ENCODE results near the gene UBALD2. TPM values are rescaled to one million over a fixed set of nuclear protein-coding genes. Genes with fewer than 3 reads are reported as not detected.

Gene UBALD2
- total and polyA plus RNA-seq, 2 donors (not counting 3 experiments of a cell fraction or from before 2014, with no cell fraction given), result 46.9 to 70.9 TPM

- no peaks in the 10 kb centered on the region for H3K9me3 ChIP-seq (replicated peaks; ENCODE audit: control insufficient read depth, insufficient read depth, low read length)
- no peaks in the 10 kb centered on the region for H4K20me1 ChIP-seq (replicated peaks; ENCODE audit: control insufficient read depth, extremely low read depth, insufficient read depth, low read length)
- no peaks in the 10 kb centered on the region for H3K36me3 ChIP-seq (ENCODE audit: control insufficient read depth in 2 of 2, extremely low read depth in 1 of 2, insufficient read depth in 2 of 2, low read length in 2 of 2)
- H3K9ac ChIP-seq (replicated peaks; ENCODE audit: extremely low read depth, insufficient read depth, low read length), result no peak overlapping the region
- H3K27ac ChIP-seq (ENCODE audit: insufficient read depth, low read depth, low read length), result no peak overlapping the region
- H3K4me2 ChIP-seq (ENCODE audit: insufficient read depth, low read length), result no peak overlapping the region
- FAIRE-seq, result no peak
- ChIA-PET CTCF (interaction anchor here (0.9 to 2.0 kb wide), 5 partner anchors 10 to 62 kb away, joined by 3 to 9 read pairs (median 3); no protein-coding TSS in a partner anchor), POLR2A (interaction anchor here (1.1 kb wide), 1 partner anchor 14 kb away, joined by 5 read pairs; no protein-coding TSS in a partner anchor)
- H3K4me3 ChIP-seq (replicated peaks in 1 of 3; ENCODE audit: insufficient read depth in 1 of 3, low read depth in 1 of 3, low read length in 3 of 3), result no peak overlapping the region
- no peaks in the 10 kb centered on the region for H3K9me1 ChIP-seq (replicated peaks; ENCODE audit: control insufficient read depth, extremely low read depth, insufficient read depth, low read length)
- H3K4me1 ChIP-seq (ENCODE audit: control insufficient read depth, extremely low read depth, insufficient read depth, low read length), result no peaks in the 10 kb centered on the region
- H3K27me3 ChIP-seq (ENCODE audit: control insufficient read depth in 2 of 2, insufficient read depth in 2 of 2, low read length in 2 of 2), result peaks cover 13 to 23% of the 10 kb centered on the region in 2 experiments
- H2AFZ ChIP-seq (ENCODE audit: low read depth, low read length), result no peak overlapping the region
- no TSS peak for BruUV-seq (replicated peaks)
- dilution Hi-C loops (cut with MboI; ENCODE audit: extremely low pct_ligation_motif_present, low sequenced_read_pairs), result loop anchor here (25.0 kb wide), 1 partner anchor 220 kb away; no protein-coding TSS in a partner anchor
- no peaks in the 10 kb centered on the region for H3K79me2 ChIP-seq (ENCODE audit: control insufficient read depth, insufficient read depth, low read length)
- DNase-seq (ENCODE audit: low read depth, low spot score), result no peak
- intact Hi-C loops (cut with micrococcal nuclease), result no loop called here
- TF ChIP-seq POLR2A (IDR thresholded peaks at IDR 0.05; ENCODE audit: low read depth, low read length) (no peak), EZH2 (IDR thresholded peaks at IDR 0.05; ENCODE audit: borderline replicate concordance, low read depth, low read length, severe bottlenecking) (no peak)
Observed at GRCh38 chr17:76217081-76217480, 48.1 kb upstream of the UBALD2 start.

GRCh38 chr17:76219670-76220383, 45.3 kb upstream of the UBALD2 start:
- Histone ChIP-seq H4K20me1 (replicated peaks; ENCODE audit: control insufficient read depth, extremely low read depth, insufficient read depth, low read length) (no peaks in the 10 kb centered on the region), H3K9ac (replicated peaks; ENCODE audit: extremely low read depth, insufficient read depth, low read length) (no peak overlapping the region), H3K4me2 (ENCODE audit: insufficient read depth, low read length) (no peak overlapping the region), H3K36me3 (ENCODE audit: control insufficient read depth in 2 of 2, extremely low read depth in 1 of 2, insufficient read depth in 2 of 2, low read length in 2 of 2) (no peaks in the 10 kb centered on the region), H3K9me1 (replicated peaks; ENCODE audit: control insufficient read depth, extremely low read depth, insufficient read depth, low read length) (no peaks in the 10 kb centered on the region), H3K79me2 (ENCODE audit: control insufficient read depth, insufficient read depth, low read length) (no peaks in the 10 kb centered on the region), H2AFZ (ENCODE audit: low read depth, low read length) (no peak overlapping the region), H3K27me3 (ENCODE audit: control insufficient read depth in 2 of 2, insufficient read depth in 2 of 2, low read length in 2 of 2) (peaks cover 3 to 6% of the 10 kb centered on the region in 2 experiments), H3K27ac (ENCODE audit: insufficient read depth, low read depth, low read length) (no peak overlapping the region), H3K9me3 (replicated peaks; ENCODE audit: control insufficient read depth, insufficient read depth, low read length) (no peaks in the 10 kb centered on the region), H3K4me1 (ENCODE audit: control insufficient read depth, extremely low read depth, insufficient read depth, low read length) (no peaks in the 10 kb centered on the region), H3K4me3 (replicated peaks in 1 of 3; ENCODE audit: insufficient read depth in 1 of 3, low read depth in 1 of 3, low read length in 3 of 3) (no peak overlapping the region)
- CTCF ChIA-PET, result interaction anchor here (1.4 to 3.2 kb wide), 2 partner anchors 40 to 60 kb away, joined by 5 to 16 read pairs; no protein-coding TSS in a partner anchor
- no peak for DNase-seq (ENCODE audit: low read depth, low spot score)
- no peak for FAIRE-seq
- intact Hi-C loops (cut with micrococcal nuclease) (no loop called here), dilution Hi-C loops (cut with MboI; ENCODE audit: extremely low pct_ligation_motif_present, low sequenced_read_pairs) (loop anchor here (25.0 kb wide), 1 partner anchor 217 kb away; no protein-coding TSS in a partner anchor)
- no TSS peak for BruUV-seq (replicated peaks)
- TF ChIP-seq GATA2 (IDR thresholded peaks at IDR 0.05; ENCODE audit: insufficient read depth, insufficient read length, low read depth, low read length) (no peak), MYC (IDR thresholded peaks at IDR 0.05; ENCODE audit: low read depth, low read length) (no peak), POLR2AphosphoS5 (IDR thresholded peaks at IDR 0.05; ENCODE audit: insufficient read depth, low read depth, low read length) (no peak)
- POLR2A ChIA-PET, result no interaction called here

Measured in endothelial cell of umbilical vein (primary cell).